HG03460 (cell line): ENCODE measurements around the gene MZT2A.
"Not testable (repeated sequence)": the region's sequence is repeated elsewhere in the genome, so short reads cannot be mapped to it uniquely, and the experiment has no call there.

Source experiments
- ATAC-seq: cut with Tn5 transposase; IDR thresholded peaks from one replicate; pipeline ENCODE4 v1.9.1; 2021; ENCODE audit not compliant: unreplicated experiment

The MZT2A gene

GRCh38 chr2:131470944-131471343, 21.3 kb downstream of the MZT2A start:
- not testable (repeated sequence) for ATAC-seq

- not testable (repeated sequence) for ATAC-seq
These were observed 24.5 kb downstream of the MZT2A start for GRCh38 chr2:131467722-131468121.

- not testable (repeated sequence) for ATAC-seq
These were observed 37.3 kb downstream of the MZT2A start for GRCh38 chr2:131454914-131455313.

GRCh38 chr2:131451265-131451949, 40.8 kb downstream of the MZT2A start:
- ATAC-seq = not testable (repeated sequence)

GRCh38 chr2:131447981-131448380, 44.2 kb downstream of the MZT2A start:
- ATAC-seq = not testable (repeated sequence)

GRCh38 chr2:131445896-131446295, 46.3 kb downstream of the MZT2A start:
- ATAC-seq = no peak

GRCh38 chr2:131445515-131445797, 46.7 kb downstream of the MZT2A start:
- not testable (repeated sequence) for ATAC-seq

- ATAC-seq = not testable (repeated sequence)
These were observed 47.3 kb downstream of the MZT2A start for GRCh38 chr2:131444736-131445514.

GRCh38 chr2:131440742-131441468, 51.3 kb downstream of the MZT2A start:
- ATAC-seq = not testable (repeated sequence)
